Stimulated activated CD8-positive, alpha-beta memory T cell treated with anti-CD3 and anti-CD28 coated beads, Interleukin-2, amount 100 ng/mL, for 1 hour (primary cell): ENCODE data around the gene IDH1.
A peak's percentile ranks its signal among the peaks of the same experiment; 100 is the strongest.
"Not testable (repeated sequence)": the region's sequence is repeated elsewhere in the genome, so short reads cannot be mapped to it uniquely, and the experiment has no call there.

Source experiments
- DNase-seq, 2 donors: peaks; one replicate each; pipeline ENCODE4 v3.0.0-alpha.2; 2020; ENCODE audit warnings: low read depth in 2 of 2

The IDH1 gene

GRCh38 chr2:208254871-208255556 lies at the start of gene IDH1:
Gene IDH1 (minus strand): TSS chr2:208255071. CDS start chr2:208251551, 3,520 bp downstream.
- peak; percentile 89 to 90 for DNase-seq

GRCh38 chr2:208304157-208304556 lies 49.3 kb upstream of the IDH1 start:
- DNase-seq = no peak

GRCh38 chr2:208300847-208301618 lies 46.2 kb upstream of the IDH1 start:
- DNase-seq = no peak

- DNase-seq = no peak
Measured at GRCh38 chr2:208297961-208298360, 43.1 kb upstream of the IDH1 start.

GRCh38 chr2:208296610-208297009 lies 41.7 kb upstream of the IDH1 start:
- no peak for DNase-seq

GRCh38 chr2:208295834-208296233 lies 41.0 kb upstream of the IDH1 start:
- no peak for DNase-seq

- DNase-seq = no peak
Measured at GRCh38 chr2:208294482-208295024, 39.7 kb upstream of the IDH1 start.

GRCh38 chr2:208285853-208286252 lies 31.0 kb upstream of the IDH1 start:
- DNase-seq = no peak

- DNase-seq = no peak
Measured at GRCh38 chr2:208280933-208281332, 26.1 kb upstream of the IDH1 start.

GRCh38 chr2:208280234-208280633 lies 25.4 kb upstream of the IDH1 start:
- no peak for DNase-seq

GRCh38 chr2:208279236-208279635 lies 24.4 kb upstream of the IDH1 start:
- DNase-seq = no peak

GRCh38 chr2:208278549-208278948 lies 23.7 kb upstream of the IDH1 start:
- no peak for DNase-seq

- DNase-seq = no peak
Measured at GRCh38 chr2:208274748-208275147, 19.9 kb upstream of the IDH1 start.

- no peak for DNase-seq
Measured at GRCh38 chr2:208269091-208269490, 14.2 kb upstream of the IDH1 start.

GRCh38 chr2:208268156-208268952 lies 13.5 kb upstream of the IDH1 start:
- no peak for DNase-seq

GRCh38 chr2:208267526-208267925 lies 12.7 kb upstream of the IDH1 start:
- not testable (repeated sequence) for DNase-seq

GRCh38 chr2:208266936-208267335 lies 12.1 kb upstream of the IDH1 start:
- no peak for DNase-seq

GRCh38 chr2:208266553-208266893 lies 11.7 kb upstream of the IDH1 start:
- DNase-seq = no peak

- DNase-seq = peak; percentile 73 to 76
Measured at GRCh38 chr2:208265801-208266552, 11.1 kb upstream of the IDH1 start, which contains the start of gene PIKFYVE. Gene PIKFYVE (plus strand): TSS chr2:208266255. CDS start chr2:208271520, 5,265 bp downstream.

- DNase-seq = peak in 1 of 2 donors; percentile 9
Measured at GRCh38 chr2:208265371-208265800, 10.5 kb upstream of the IDH1 start.
